Measurements from ENCODE around the gene CRELD2.

Gene CRELD2

DNA sequence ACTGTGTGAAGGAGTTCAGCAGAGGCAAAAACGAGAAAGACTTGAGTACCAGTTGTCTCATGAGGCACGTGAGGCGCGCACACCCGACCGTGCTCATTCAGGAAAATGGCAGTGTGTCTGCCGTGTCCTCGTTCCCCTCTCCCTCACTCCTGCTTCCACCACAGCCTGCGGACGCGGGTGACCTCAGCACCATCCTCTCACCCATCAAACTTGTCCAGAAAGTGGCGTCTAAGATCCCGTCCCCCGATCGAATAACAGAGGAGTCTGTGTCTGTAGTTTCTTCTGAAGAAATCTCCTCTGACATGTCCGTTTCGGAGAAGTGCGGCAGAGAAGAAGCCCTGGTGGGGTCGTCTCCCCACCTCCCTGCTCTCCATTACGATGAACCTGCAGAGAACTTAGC, 34.4 kb upstream of the CRELD2 start:
- H3K9me3 Mint-ChIP-seq = no peaks in the 10 kb centered on the region
- H3K27me3 Mint-ChIP-seq = no peaks in the 10 kb centered on the region
- peaks cover 72% of the 10 kb centered on the region for H3K36me3 Mint-ChIP-seq (ENCODE audit: low read depth)
- H3K27ac Mint-ChIP-seq = no peak overlapping the region
- peaks cover 22% of the 10 kb centered on the region for H3K4me1 Mint-ChIP-seq (ENCODE audit: low read depth)
- no peak overlapping the region for H3K4me3 Mint-ChIP-seq

DNA sequence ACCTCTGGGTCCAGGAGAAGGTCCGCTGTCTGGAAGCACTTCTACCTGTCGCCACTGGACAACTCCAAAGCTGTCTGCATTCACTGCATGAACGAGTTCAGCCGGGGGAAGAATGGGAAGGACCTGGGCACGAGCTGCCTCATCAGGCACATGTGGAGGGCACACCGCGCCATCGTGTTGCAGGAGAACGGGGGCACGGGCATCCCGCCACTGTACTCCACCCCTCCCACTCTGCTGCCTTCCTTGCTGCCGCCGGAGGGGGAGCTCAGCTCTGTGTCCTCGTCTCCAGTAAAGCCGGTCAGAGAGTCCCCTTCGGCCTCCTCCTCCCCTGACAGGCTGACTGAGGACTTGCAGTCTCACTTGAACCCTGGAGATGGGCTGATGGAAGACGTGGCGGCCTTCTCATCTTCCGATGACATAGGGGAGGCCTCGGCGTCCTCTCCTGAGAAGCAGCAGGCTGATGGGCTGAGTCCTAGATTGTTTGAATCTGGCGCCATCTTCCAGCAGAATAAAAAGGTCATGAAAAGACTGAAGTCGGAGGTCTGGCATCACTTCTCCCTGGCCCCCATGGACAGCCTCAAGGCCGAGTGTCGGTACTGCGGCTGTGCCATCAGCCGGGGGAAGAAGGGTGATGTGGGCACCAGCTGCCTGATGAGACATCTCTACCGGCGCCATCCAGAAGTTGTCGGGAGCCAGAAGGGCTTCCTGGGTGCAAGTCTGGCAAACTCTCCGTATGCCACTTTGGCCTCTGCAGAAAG, 33.8 kb upstream of the CRELD2 start:
- Mint-ChIP-seq H3K36me3 (ENCODE audit: low read depth) (peaks cover 78% of the 10 kb centered on the region), H3K27me3 (no peaks in the 10 kb centered on the region), H3K9me3 (no peaks in the 10 kb centered on the region), H3K4me3 (no peak overlapping the region), H3K27ac (no peak overlapping the region), H3K4me1 (ENCODE audit: low read depth) (peaks cover 22% of the 10 kb centered on the region)

DNA sequence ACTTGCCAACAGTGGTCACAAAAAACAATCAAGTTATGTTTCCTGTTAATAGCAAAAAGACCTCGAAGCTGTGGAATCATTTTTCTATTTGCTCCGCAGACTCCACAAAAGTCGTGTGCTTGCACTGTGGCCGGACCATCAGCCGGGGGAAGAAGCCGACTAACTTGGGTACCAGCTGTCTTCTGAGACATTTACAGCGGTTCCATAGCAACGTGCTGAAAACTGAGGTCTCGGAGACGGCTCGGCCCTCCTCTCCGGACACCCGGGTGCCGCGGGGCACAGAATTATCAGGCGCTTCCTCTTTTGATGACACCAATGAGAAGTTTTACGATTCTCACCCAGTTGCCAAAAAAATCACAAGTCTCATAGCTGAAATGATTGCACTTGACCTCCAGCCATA, 33.2 kb upstream of the CRELD2 start:
- no peaks in the 10 kb centered on the region for H3K27me3 Mint-ChIP-seq
- no peak overlapping the region for H3K27ac Mint-ChIP-seq
- H3K4me1 Mint-ChIP-seq (ENCODE audit: low read depth) = peaks cover 17% of the 10 kb centered on the region
- no peaks in the 10 kb centered on the region for H3K9me3 Mint-ChIP-seq
- H3K36me3 Mint-ChIP-seq (ENCODE audit: low read depth) = peaks cover 78% of the 10 kb centered on the region
- no peak overlapping the region for H3K4me3 Mint-ChIP-seq

DNA sequence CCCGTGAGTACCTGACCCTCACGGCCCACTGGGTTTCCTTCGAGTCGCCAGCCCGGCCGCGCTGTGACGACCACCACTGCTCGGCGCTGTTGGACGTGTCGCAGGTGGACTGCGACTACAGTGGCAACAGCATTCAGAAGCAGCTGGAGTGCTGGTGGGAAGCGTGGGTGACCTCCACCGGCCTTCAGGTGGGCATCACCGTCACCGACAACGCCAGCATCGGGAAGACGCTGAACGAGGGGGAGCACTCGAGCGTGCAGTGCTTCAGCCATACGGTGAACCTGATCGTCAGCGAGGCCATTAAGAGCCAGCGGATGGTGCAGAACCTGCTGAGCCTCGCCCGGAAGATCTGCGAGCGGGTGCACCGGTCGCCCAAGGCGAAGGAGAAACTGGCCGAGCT, 32.6 kb upstream of the CRELD2 start:
- Mint-ChIP-seq H3K36me3 (ENCODE audit: low read depth) (peaks cover 81% of the 10 kb centered on the region), H3K27me3 (no peaks in the 10 kb centered on the region), H3K4me1 (ENCODE audit: low read depth) (peaks cover 13% of the 10 kb centered on the region), H3K27ac (no peak overlapping the region), H3K4me3 (no peak overlapping the region), H3K9me3 (no peaks in the 10 kb centered on the region)

DNA sequence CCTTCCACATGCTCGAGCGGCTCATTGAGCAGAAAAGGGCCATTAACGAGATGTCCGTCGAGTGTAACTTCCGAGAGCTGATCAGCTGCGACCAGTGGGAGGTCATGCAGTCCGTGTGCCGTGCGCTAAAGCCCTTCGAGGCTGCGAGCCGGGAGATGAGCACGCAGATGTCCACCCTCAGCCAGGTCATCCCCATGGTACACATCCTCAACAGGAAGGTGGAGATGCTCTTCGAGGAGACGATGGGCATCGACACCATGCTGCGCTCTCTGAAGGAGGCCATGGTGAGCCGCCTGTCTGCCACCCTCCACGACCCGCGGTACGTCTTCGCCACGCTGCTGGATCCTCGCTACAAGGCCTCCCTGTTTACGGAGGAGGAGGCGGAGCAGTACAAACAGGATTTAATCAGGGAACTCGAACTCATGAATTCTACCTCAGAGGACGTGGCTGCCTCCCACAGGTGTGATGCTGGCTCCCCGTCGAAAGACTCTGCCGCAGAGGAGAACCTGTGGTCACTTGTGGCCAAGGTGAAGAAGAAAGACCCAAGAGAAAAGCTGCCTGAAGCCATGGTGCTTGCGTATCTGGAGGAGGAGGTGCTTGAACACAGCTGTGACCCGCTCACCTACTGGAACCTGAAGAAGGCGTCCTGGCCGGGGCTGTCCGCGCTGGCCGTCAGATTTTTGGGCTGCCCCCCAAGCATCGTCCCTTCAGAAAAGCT, 31.9 kb upstream of the CRELD2 start:
- Mint-ChIP-seq H3K9me3 (peaks cover 5% of the 10 kb centered on the region), H3K4me3 (no peak overlapping the region), H3K4me1 (ENCODE audit: low read depth) (peaks cover 10% of the 10 kb centered on the region), H3K36me3 (ENCODE audit: low read depth) (peaks cover 87% of the 10 kb centered on the region), H3K27ac (no peak overlapping the region), H3K27me3 (no peaks in the 10 kb centered on the region)

DNA sequence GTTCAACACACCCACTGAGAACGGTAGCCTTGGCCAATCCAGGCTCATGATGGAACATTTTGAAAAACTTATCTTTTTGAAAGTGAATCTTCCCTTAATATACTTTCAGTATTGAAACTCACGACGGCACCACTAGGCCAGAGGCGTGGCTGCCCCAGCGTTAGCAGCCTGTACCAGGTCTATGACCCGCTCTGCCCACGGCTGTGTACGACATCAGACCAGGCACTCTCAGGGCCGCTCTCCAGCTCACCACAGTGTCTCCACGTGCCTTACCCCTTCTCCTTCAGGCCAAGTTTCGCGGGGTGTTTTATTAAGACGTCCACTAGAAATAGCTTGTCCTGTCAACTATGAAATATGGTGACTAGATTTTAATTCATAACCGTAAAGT, 31.4 kb upstream of the CRELD2 start:
- no peak overlapping the region for H3K4me3 Mint-ChIP-seq

DNA sequence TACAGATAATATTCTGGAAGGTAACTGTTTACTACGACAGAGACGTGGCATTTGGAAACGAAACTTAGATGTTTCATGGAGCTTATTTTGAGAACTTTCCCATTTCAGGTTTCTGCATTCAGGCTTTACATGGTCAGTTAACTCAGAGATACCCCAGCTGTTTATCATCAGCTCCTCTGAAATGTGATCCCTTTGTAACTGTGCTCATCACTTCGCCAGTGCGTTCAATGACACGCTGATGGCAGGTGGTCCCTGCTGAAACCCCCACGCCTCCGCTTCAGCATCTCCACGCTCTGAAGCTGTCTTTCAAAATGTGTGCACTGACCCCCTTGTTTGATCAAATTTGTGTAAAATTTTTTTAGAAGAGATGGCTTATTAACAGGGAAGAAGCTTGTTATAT, 30.7 kb upstream of the CRELD2 start:
- Mint-ChIP-seq H3K36me3 (ENCODE audit: low read depth) (peaks cover 90% of the 10 kb centered on the region), H3K9me3 (peaks cover 5% of the 10 kb centered on the region), H3K27ac (no peak overlapping the region), H3K4me1 (ENCODE audit: low read depth) (no peaks in the 10 kb centered on the region), H3K4me3 (no peak overlapping the region), H3K27me3 (no peaks in the 10 kb centered on the region)

More for the DNA sequence above, 31.4 kb upstream of the CRELD2 start:
- Mint-ChIP-seq H3K4me1 (ENCODE audit: low read depth) (peaks cover 4% of the 10 kb centered on the region), H3K36me3 (ENCODE audit: low read depth) (peaks cover 91% of the 10 kb centered on the region), H3K27me3 (no peaks in the 10 kb centered on the region), H3K9me3 (peaks cover 5% of the 10 kb centered on the region), H3K27ac (no peak overlapping the region)

DNA sequence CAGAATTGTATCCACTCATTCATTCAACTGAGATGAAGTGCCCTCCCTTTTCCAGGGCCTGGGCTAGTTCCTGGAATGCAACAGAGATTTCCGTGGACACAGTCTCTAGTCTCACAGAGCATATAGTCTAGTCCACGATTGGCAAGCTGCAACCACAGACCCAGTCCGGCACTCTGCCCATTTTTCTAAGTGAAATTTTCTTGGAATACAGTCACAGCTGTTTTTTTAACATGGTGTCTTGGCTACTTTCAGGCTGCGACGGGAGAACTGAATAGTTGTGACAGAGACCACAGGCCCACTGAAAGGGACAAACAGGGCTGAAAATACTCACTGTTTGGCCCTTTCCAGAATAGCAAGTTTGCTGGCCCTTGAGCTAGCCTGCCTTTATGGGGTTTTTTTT, 29.4 kb upstream of the CRELD2 start:
- Mint-ChIP-seq H3K27ac (no peak overlapping the region), H3K27me3 (no peaks in the 10 kb centered on the region), H3K36me3 (ENCODE audit: low read depth) (peaks cover 85% of the 10 kb centered on the region), H3K4me1 (ENCODE audit: low read depth) (no peaks in the 10 kb centered on the region), H3K9me3 (peaks cover 5% of the 10 kb centered on the region), H3K4me3 (no peak overlapping the region)

DNA sequence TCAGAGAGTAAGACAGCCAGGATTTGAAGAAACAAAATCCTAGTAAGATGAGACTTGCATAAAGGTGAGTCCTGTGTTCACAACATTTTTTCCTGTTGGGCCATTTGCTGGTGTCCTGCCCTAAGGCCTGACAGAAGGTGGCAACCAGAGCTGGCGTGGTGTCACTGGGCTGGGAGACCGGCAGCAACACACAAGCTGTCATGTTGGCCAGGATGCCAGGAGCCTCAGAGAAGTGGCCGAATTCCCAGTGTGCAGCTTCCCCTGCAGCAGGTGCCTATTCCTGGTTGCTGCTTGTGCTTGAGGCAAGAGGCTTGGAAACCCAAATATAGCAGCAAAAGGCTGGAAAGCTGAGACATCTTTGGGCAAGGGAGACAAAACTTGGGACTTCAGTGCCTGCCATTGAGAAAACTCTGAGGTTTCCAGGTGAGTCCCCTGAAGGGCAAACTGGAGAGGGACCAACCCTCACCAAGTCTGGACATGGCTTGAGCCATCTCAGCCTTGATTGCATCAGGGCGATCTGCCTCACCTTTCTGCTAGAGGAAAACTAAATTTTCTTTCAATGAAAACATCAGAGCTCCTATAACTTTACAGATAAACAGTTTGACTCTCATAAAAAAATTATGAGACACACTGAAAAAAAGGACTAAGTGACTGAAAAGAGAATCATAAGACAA, 26.1 kb upstream of the CRELD2 start:
- H3K4me3 Mint-ChIP-seq = no peak overlapping the region
- H3K27me3 Mint-ChIP-seq = no peaks in the 10 kb centered on the region
- H3K27ac Mint-ChIP-seq = no peak overlapping the region
- peaks cover 5% of the 10 kb centered on the region for H3K9me3 Mint-ChIP-seq
- no peaks in the 10 kb centered on the region for H3K4me1 Mint-ChIP-seq (ENCODE audit: low read depth)
- peaks cover 56% of the 10 kb centered on the region for H3K36me3 Mint-ChIP-seq (ENCODE audit: low read depth)

DNA sequence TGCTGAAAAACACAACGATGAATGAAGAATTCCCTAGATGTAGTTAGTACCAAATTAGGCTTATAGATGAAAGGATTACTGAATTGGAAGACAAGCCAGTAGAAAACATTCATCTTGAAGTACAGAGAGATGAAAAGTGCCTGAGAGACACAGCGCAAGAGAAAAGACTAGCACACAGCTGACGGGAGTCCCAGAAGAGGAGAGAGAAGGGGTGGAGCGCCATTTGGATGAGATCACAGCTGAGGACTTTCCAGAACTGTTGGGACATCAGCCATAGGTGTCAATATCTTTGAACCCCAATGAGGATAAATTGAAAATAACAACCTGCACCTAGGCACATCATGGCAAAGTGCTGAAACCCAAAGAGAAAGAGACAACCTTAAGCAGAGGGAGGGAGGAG, 25.4 kb upstream of the CRELD2 start:
- no peak overlapping the region for H3K4me3 Mint-ChIP-seq
- H3K27me3 Mint-ChIP-seq = no peaks in the 10 kb centered on the region
- peaks cover 54% of the 10 kb centered on the region for H3K36me3 Mint-ChIP-seq (ENCODE audit: low read depth)
- H3K4me1 Mint-ChIP-seq (ENCODE audit: low read depth) = no peaks in the 10 kb centered on the region
- H3K9me3 Mint-ChIP-seq = peaks cover 5% of the 10 kb centered on the region
- peak overlapping the region; percentile 27 for H3K27ac Mint-ChIP-seq

DNA sequence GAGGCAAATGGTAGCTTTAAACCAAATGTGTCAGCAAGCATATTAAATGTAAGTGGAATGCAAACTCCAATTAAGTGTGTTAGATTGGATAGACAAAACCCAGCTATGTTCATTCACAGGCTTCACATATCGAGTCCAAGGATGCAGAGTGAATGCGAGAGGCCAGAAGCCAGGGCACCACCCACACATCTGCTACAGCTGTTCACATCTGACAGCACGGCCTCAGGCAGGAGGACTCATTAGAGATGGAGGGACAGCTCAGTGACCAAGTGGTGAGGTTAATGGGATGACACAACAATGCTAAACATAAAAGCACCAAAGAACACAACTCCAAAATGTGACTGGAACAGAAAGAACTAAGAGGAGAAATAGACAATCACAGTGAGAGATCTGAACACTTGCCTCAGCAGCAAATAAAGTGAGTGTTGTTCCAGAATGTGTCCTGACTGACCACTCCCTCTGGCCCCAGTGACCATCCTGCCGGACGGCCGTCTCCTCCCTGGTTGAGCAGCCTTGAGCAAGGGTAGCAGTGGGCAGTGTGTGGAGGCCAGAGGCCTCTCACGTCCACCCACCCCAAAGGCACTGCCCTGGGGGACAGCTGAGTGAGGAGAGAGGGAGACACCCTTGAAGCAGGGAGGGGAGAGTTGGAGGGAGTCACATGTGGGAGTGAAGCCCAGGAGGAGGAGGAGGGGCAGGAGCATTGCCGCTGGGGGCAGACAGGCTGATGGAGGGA, 23.9 kb upstream of the CRELD2 start:
- H3K27ac Mint-ChIP-seq = no peak overlapping the region
- no peaks in the 10 kb centered on the region for H3K27me3 Mint-ChIP-seq
- H3K36me3 Mint-ChIP-seq (ENCODE audit: low read depth) = peaks cover 42% of the 10 kb centered on the region
- H3K9me3 Mint-ChIP-seq = peaks cover 5% of the 10 kb centered on the region
- no peak overlapping the region for H3K4me3 Mint-ChIP-seq
- no peaks in the 10 kb centered on the region for H3K4me1 Mint-ChIP-seq (ENCODE audit: low read depth)

DNA sequence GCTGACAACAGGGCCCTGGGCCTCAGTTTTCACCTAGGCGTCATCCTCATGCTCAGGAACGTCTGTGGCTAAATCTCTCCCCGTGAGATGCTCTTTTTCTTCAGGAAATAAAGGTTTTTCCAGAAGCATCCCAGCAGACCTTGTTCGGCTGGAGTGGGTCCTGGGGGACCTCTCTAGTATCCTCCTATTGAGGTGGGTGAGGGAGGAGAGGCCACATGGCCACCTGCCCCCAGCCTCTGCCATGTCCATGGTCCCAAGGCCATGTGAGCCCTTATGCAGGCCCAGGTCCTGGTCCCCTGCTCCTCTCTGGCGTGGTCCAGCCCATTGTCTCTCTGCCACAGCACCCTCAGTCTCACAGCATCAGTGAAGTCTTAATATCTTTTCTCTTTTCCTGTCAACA, 22.2 kb upstream of the CRELD2 start:
- Mint-ChIP-seq H3K4me1 (ENCODE audit: low read depth) (no peaks in the 10 kb centered on the region), H3K27me3 (no peaks in the 10 kb centered on the region), H3K9me3 (peaks cover 2% of the 10 kb centered on the region), H3K4me3 (no peak overlapping the region), H3K36me3 (ENCODE audit: low read depth) (peaks cover 30% of the 10 kb centered on the region), H3K27ac (no peak overlapping the region)

DNA sequence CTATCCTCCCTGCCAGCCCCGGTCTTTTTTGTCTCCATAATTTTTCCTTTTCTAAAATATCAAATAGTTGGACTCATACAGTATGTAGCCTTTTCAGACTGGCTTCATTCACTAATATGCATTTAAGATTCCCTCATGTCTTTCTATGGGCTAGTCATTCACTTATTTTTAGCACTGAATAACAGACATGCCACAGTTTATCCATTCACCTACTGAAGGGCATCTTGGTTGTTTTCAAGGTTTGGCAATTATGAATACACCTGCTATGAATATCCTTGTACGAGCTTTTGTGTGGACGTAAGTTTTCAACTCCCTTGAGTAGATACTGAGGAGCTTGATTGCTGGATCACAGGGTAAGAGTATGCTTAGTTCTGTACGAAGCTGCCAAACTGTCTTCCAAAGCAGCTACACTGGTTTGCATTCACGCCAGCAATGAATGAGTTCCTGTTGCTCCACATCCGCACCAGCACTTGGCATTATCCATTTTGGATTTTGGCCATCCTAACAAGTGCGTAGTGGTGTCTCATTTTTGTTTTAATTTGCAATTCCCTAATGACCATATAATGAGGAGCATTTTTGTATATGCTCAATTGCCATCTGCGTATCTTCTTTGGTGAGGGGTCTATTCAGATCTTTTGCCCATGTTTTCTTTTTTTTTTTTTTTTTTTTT, 21.3 kb upstream of the CRELD2 start:
- H3K4me1 Mint-ChIP-seq (ENCODE audit: low read depth) = no peaks in the 10 kb centered on the region
- H3K9me3 Mint-ChIP-seq = peaks cover 7% of the 10 kb centered on the region
- no peak overlapping the region for H3K27ac Mint-ChIP-seq
- no peak overlapping the region for H3K4me3 Mint-ChIP-seq
- H3K36me3 Mint-ChIP-seq (ENCODE audit: low read depth) = peaks cover 33% of the 10 kb centered on the region
- no peaks in the 10 kb centered on the region for H3K27me3 Mint-ChIP-seq

DNA sequence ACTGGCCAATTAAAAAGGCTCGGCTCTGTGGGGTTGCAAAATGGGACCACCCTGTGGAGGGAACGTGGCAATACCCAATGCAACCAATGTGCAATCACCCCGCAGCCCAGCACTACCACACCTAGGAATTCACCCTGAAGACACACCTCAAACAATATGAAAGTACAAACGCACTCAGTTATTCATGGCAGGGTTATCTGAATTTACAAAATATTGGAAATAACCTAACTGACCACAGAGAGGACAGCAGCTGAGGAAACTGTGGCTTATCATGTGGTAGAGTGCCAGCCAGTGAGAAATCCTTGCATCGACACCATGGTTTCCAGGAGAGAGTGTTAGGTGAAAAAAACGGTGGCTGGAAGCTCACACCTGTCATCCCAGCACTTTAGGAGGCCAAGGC, 18.9 kb upstream of the CRELD2 start:
- peaks cover 29% of the 10 kb centered on the region for H3K36me3 Mint-ChIP-seq (ENCODE audit: low read depth)
- no peaks in the 10 kb centered on the region for H3K4me1 Mint-ChIP-seq (ENCODE audit: low read depth)
- H3K4me3 Mint-ChIP-seq = no peak overlapping the region
- H3K27me3 Mint-ChIP-seq = no peaks in the 10 kb centered on the region
- H3K27ac Mint-ChIP-seq = no peak overlapping the region
- peaks cover 7% of the 10 kb centered on the region for H3K9me3 Mint-ChIP-seq

All from stimulated activated naive CD8-positive, alpha-beta T cell treated with anti-CD3 and anti-CD28 coated beads, Interleukin-15, Interleukin-2, amounts not matched to agents 100 ng/mL and 50 ng/mL, for 24 hours (primary cell).